A549 (cell line): ENCODE results near the gene PTH2. TPM values are rescaled to one million over a fixed set of nuclear protein-coding genes. Genes with fewer than 3 reads are reported as not detected.

Experiments used
- ATAC-seq, 2 experiments: fragments of 200-7000 bp in 1 of 2; fragments of >200 bp in 1 of 2; cut with Nextera tagmentation in 1 of 2; cut with Tn5 transposase in 1 of 2; 3 replicates each; pipeline versions ENCODE4 v1.8.0 to v1.9.1; 2018 to 2020; ENCODE audit warnings: mild to moderate bottlenecking in 1 of 2, moderate library complexity in 1 of 2
- CTCF ChIA-PET: fragments of 300-600 bp; sonication (Branson Sonifier 250); formaldehyde crosslinking; extraction: SDS; loops from one replicate; lab custom pipeline; 2021; ENCODE audit warnings: antibody characterized with exemption, inconsistent platforms; lab: Yijun Ruan, JAX
- POLR2A ChIA-PET: fragments of 350-600 bp; formaldehyde crosslinking; extraction: SDS; loops from one replicate; lab custom pipeline; 2021; ENCODE audit warnings: antibody characterized with exemption, inconsistent platforms; lab: Yijun Ruan, JAX
- DNase-seq, 2 experiments: peaks; one replicate each; pipeline versions ENCODE4 v3.0.0 to v3.0.0-alpha.2; 2011 to 2016; ENCODE audit warnings: low read depth in 1 of 2, low spot score in 1 of 2
- FAIRE-seq: peaks from 2 replicates; lab custom pipeline; 2011; peaks lifted over from hg19 to GRCh38; lab: Jason Lieb, UNC
- H3K27ac ChIP-seq, 2 experiments: fragments of >200 bp; sonication (Bioruptor Twin); formaldehyde crosslinking; 3 replicates each; pipeline ENCODE4 v1.5.1; 2016 to 2017
- H3K4me1 ChIP-seq: fragments of >200 bp; sonication (Bioruptor Twin); formaldehyde crosslinking; 3 replicates; pipeline ENCODE4 v1.6.1; 2016
- H3K4me2 ChIP-seq: fragments of >200 bp; sonication (Bioruptor Twin); formaldehyde crosslinking; 3 replicates; pipeline ENCODE4 v1.6.1; 2016
- H3K4me3 ChIP-seq: fragments of >200 bp; sonication (Bioruptor Twin); formaldehyde crosslinking; 3 replicates; pipeline ENCODE4 v1.5.1; 2016
- H3K9me3 ChIP-seq: fragments of >200 bp; sonication (Bioruptor Twin); formaldehyde crosslinking; 3 replicates; pipeline ENCODE4 v1.6.1; 2016
- CBX2 ChIP-seq: fragments of 200-600 bp; sonication (generic); IDR thresholded peaks from 2 replicates; pipeline ENCODE4 v1.6.1; 2016; ENCODE audit warnings: low read depth, mild to moderate bottlenecking, borderline replicate concordance
- CHD4 ChIP-seq: fragments of 200-600 bp; sonication (generic); IDR thresholded peaks from 2 replicates; pipeline ENCODE4 v1.6.1; 2016; ENCODE audit warnings: antibody characterized with exemption, mild to moderate bottlenecking, borderline replicate concordance
- EHF ChIP-seq: fragments of 250-450 bp; sonication (Bioruptor Pico); IDR thresholded peaks from 2 replicates; pipeline ENCODE4 v1.5.0; 2020; ENCODE audit warnings: mild to moderate bottlenecking
- GATA3 ChIP-seq: IDR thresholded peaks from 2 replicates; pipeline ENCODE4 v1.6.1; 2012; ENCODE audit warnings: borderline replicate concordance
- JUN ChIP-seq, 2 experiments: fragments of >200 bp; sonication (Bioruptor Twin); formaldehyde crosslinking; IDR thresholded peaks; 2 replicates in 1 of 2; 3 replicates in 1 of 2; pipeline ENCODE4 v1.6.1; 2016 to 2017
- PHF8 ChIP-seq: fragments of 200-600 bp; sonication (generic); IDR thresholded peaks from 2 replicates; pipeline ENCODE4 v1.6.1; 2016; ENCODE audit warnings: low read depth, mild to moderate bottlenecking, antibody characterized with exemption, moderate library complexity, borderline replicate concordance
- POLR2AphosphoS2 ChIP-seq: conservative IDR thresholded peaks from 2 replicates; pipeline ENCODE4 v1.6.1; 2012; ENCODE audit warnings: low read length, improper control_type of control experiment, inconsistent platforms
- RARB ChIP-seq: fragments of 250-450 bp; sonication (Bioruptor Pico); IDR thresholded peaks from 2 replicates; pipeline ENCODE4 v1.8.0; 2021; ENCODE audit warnings: mild to moderate bottlenecking, moderate library complexity
- RCOR1 ChIP-seq: fragments of 150-350 bp; IDR thresholded peaks from 2 replicates; pipeline ENCODE4 v1.6.1; 2014; ENCODE audit warnings: antibody characterized with exemption, low read length, low read depth
- REST ChIP-seq: fragments of 200-600 bp; sonication (generic); IDR thresholded peaks from 2 replicates; pipeline ENCODE4 v1.6.1; 2016; ENCODE audit warnings: antibody characterized with exemption, mild to moderate bottlenecking, moderate library complexity
- RNF2 ChIP-seq: fragments of 200-600 bp; sonication (generic); IDR thresholded peaks from 2 replicates; pipeline ENCODE4 v1.6.1; 2016; ENCODE audit warnings: low read depth, mild to moderate bottlenecking, antibody characterized with exemption, moderate library complexity, borderline replicate concordance
- SMC3 ChIP-seq: fragments of >200 bp; sonication (Bioruptor Twin); formaldehyde crosslinking; IDR thresholded peaks from 3 replicates; pipeline ENCODE4 v1.6.1; 2018; ENCODE audit warnings: inconsistent platforms
- SREBF2 ChIP-seq: fragments of 450-650 bp; IDR thresholded peaks from 2 replicates; pipeline ENCODE4 v1.6.1; 2014; ENCODE audit warnings: mild to moderate bottlenecking, moderate library complexity
- TP53 ChIP-seq: fragments of 250-450 bp; sonication (Bioruptor Pico); IDR thresholded peaks from 2 replicates; pipeline ENCODE4 v1.5.0; 2021; ENCODE audit warnings: mild to moderate bottlenecking, moderate library complexity
- ZFP36 ChIP-seq: fragments of 450-650 bp; IDR thresholded peaks from 2 replicates; pipeline ENCODE4 v1.6.1; 2014; ENCODE audit warnings: borderline replicate concordance; ENCODE audit not compliant: partially characterized antibody
- ZNF302 ChIP-seq: fragments of 250-450 bp; sonication (Bioruptor Pico); IDR thresholded peaks from 2 replicates; pipeline ENCODE4 v1.9.0; 2021; ENCODE audit warnings: inconsistent platforms, mild to moderate bottlenecking, moderate library complexity
- WGBS: methylation state at CpG from one replicate; pipeline ENCODE4 v1.1.6; 2017; ENCODE audit errors: missing lambda C conversion rate; 5-methylcytosine and 5-hydroxymethylcytosine counted together
- polyA plus RNA-seq, 4 experiments: library from polyadenylated mRNA; depleted of rRNA in 3 of 4; stranded (reverse); fragments of >200 nt; fragmentation: RNase III in 1 of 4; extraction: RNeasy Plus Mini Kit Qiagen cat#74134 plus additional on column Dnase treatment in 1 of 4; gene quantifications; 2 replicates in 3 of 4; 3 replicates in 1 of 4; pipeline ENCODE4 v1.2.3, GENCODE V29; 2011 to 2017
- TF ChIP-seq, protein P1 (sequence below): fragments of 250-450 bp; sonication (Bioruptor Pico); IDR thresholded peaks from 2 replicates; pipeline ENCODE4 v1.5.0; 2021; ENCODE audit warnings: mild to moderate bottlenecking, moderate library complexity, borderline replicate concordance
- TF ChIP-seq, protein P2 (sequence below): fragments of >200 bp; sonication (Bioruptor Twin); formaldehyde crosslinking; IDR thresholded peaks from 3 replicates; pipeline ENCODE4 v1.5.1; 2016
- TF ChIP-seq, protein P3 (sequence below): fragments of 450-650 bp; IDR thresholded peaks from 2 replicates; pipeline ENCODE4 v1.6.1; 2014; ENCODE audit warnings: antibody characterized with exemption

Gene PTH2
- polyA plus RNA-seq, 2 of the 4 experiments (the other 2 are of a cell fraction): not detected

DNA sequence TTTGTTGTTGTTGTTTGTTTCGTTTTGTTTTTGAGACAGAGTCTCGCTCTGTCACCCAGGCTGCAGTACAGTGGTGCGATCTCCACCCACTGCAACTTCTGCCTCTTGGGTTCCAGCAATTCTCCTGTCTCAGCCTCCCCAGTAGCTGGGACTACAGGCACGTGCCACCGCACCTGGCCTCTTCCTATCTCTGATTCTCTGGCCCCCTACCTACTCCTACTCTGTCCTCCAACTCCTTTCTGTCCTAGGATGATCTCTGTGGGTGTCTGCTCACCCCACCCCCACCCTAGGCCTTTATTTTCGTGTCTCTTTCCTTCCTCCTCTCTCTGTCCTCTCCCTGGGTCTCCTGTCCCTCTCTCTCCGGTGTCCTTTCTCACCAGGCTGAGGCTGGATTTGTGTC, 27.2 kb upstream of the PTH2 start:
- CTCF ChIA-PET: interaction anchor here (0.6 to 19.0 kb wide), 6 partner anchors 21 to 478 kb away, joined by 3 to 244 read pairs (median 48); partner anchors contain the start of genes FLT3LG, GFY and KASH5
- FAIRE-seq: no peak

GRCh38 chr19:49448432-49448786, 25.2 kb upstream of the PTH2 start:
- TF ChIP-seq REST (no peak), ZFP36 (peak; percentile 51)
- H3K4me1 ChIP-seq: peaks cover 10% of the 10 kb centered on the region
- no peak overlapping the region for H3K27ac ChIP-seq
- DNase-seq (no peak), FAIRE-seq (no peak), ATAC-seq (no peak)
- no peak overlapping the region for H3K4me2 ChIP-seq
- ChIA-PET CTCF (interaction anchor here (1.1 to 19.0 kb wide), 6 partner anchors 13 to 222 kb away, joined by 3 to 244 read pairs (median 10); partner anchors contain the start of genes FLT3LG and KASH5), POLR2A (no interaction called here)
- no peak overlapping the region for H3K4me3 ChIP-seq
- 96% methylated on average over 6 of the region's 6 CpGs for WGBS
- no peaks in the 10 kb centered on the region for H3K9me3 ChIP-seq

More for the DNA sequence above, 27.2 kb upstream of the PTH2 start:
- peaks cover 16% of the 10 kb centered on the region for H3K4me1 ChIP-seq
- POLR2A ChIA-PET: interaction anchor here (0.7 kb wide), 1 partner anchor 44 kb away, joined by 3 read pairs; no protein-coding TSS in a partner anchor
- TF ChIP-seq SREBF2 (no peak), PHF8 (no peak), GATA3 (no peak), CHD4 (no peak)
- TF ChIP-seq, protein P1, sequence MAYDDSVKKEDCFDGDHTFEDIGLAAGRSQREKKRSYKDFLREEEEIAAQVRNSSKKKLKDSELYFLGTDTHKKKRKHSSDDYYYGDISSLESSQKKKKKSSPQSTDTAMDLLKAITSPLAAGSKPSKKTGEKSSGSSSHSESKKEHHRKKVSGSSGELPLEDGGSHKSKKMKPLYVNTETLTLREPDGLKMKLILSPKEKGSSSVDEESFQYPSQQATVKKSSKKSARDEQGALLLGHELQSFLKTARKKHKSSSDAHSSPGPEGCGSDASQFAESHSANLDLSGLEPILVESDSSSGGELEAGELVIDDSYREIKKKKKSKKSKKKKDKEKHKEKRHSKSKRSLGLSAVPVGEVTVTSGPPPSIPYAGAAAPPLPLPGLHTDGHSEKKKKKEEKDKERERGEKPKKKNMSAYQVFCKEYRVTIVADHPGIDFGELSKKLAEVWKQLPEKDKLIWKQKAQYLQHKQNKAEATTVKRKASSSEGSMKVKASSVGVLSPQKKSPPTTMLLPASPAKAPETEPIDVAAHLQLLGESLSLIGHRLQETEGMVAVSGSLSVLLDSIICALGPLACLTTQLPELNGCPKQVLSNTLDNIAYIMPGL: no peak
- peak overlapping the region; percentile 72 for H3K4me3 ChIP-seq
- no peaks in the 10 kb centered on the region for H3K9me3 ChIP-seq
- ATAC-seq: no peak
- no peak for DNase-seq
- 90% methylated on average over 7 of the region's 7 CpGs for WGBS
- peak overlapping the region in 1 of 2 experiments; percentile 89; a peak in 3 of 6 replicates for H3K27ac ChIP-seq
- peak overlapping the region; percentile 73 for H3K4me2 ChIP-seq

DNA sequence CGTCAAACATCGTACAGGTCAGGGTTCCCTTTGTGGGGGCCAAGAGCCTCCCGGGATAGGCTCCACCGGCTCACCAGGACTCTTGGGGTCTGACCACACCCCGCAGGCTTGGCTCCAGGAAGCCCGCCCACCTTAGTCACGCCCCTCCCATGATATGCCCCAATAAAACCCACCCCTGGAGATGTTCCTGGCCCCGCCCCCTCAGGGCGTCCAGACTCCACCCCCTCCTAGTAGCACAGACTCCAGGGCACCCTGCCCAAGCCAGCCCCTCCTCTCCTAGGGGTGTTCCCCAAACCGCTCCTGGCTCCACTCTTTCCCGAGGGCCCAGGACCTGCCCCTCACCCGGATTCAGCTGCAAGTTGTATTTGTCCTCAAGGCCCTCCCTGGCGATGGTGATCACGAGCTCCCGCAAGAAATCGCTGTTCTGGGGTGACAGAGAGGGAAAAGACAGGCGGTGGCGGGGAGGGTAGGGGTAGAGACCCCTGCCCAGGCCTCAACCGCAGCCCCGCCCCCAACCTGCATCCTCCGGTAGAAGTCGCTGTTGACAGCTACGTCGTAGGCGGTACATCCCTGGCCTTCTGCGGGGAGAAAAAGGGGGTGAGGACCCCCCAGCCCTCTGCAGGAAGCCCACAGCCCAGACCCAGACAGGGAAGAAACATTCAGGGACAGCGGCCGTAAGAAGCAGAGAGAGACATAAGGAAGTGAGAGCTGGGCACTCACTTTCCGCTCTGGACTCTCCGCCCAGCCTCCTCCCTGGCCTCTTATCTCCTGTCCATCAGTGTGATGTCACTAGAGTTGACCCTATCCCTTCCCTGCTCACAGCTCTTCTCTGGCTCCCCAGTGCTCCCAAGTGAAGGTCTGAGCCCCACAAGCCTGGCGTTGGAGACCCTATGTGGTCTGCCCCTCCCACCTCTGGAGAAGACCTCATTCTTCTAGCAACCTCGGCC, 24.5 kb upstream of the PTH2 start:
- ChIA-PET POLR2A (no interaction called here), CTCF (interaction anchor here (1.1 to 19.0 kb wide), 7 partner anchors 26 to 222 kb away, joined by 3 to 244 read pairs (median 10); partner anchors contain the start of genes FLT3LG and KASH5)
- WGBS: 86% methylated on average over 30 of the region's 32 CpGs
- Histone ChIP-seq H3K4me3 (no peak overlapping the region), H3K4me2 (no peak overlapping the region), H3K9me3 (no peaks in the 10 kb centered on the region), H3K4me1 (peaks cover 10% of the 10 kb centered on the region), H3K27ac (no peak overlapping the region)
- ATAC-seq: no peak
- DNase-seq: peak in 1 of 2 experiments; percentile 68
- TF ChIP-seq, protein P2, sequence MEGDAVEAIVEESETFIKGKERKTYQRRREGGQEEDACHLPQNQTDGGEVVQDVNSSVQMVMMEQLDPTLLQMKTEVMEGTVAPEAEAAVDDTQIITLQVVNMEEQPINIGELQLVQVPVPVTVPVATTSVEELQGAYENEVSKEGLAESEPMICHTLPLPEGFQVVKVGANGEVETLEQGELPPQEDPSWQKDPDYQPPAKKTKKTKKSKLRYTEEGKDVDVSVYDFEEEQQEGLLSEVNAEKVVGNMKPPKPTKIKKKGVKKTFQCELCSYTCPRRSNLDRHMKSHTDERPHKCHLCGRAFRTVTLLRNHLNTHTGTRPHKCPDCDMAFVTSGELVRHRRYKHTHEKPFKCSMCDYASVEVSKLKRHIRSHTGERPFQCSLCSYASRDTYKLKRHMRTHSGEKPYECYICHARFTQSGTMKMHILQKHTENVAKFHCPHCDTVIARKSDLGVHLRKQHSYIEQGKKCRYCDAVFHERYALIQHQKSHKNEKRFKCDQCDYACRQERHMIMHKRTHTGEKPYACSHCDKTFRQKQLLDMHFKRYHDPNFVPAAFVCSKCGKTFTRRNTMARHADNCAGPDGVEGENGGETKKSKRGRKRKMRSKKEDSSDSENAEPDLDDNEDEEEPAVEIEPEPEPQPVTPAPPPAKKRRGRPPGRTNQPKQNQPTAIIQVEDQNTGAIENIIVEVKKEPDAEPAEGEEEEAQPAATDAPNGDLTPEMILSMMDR: no peak
- TF ChIP-seq RNF2 (no peak), TP53 (CRISPR knock-in tag) (no peak), JUN (IDR thresholded peaks at IDR 0.05) (no peak), ZNF302 (CRISPR knock-in tag) (no peak), RARB (no peak), EHF (CRISPR knock-in tag) (no peak), SMC3 (no peak), CBX2 (no peak), POLR2AphosphoS2 (no peak), RCOR1 (no peak)
- TF ChIP-seq, protein P3, sequence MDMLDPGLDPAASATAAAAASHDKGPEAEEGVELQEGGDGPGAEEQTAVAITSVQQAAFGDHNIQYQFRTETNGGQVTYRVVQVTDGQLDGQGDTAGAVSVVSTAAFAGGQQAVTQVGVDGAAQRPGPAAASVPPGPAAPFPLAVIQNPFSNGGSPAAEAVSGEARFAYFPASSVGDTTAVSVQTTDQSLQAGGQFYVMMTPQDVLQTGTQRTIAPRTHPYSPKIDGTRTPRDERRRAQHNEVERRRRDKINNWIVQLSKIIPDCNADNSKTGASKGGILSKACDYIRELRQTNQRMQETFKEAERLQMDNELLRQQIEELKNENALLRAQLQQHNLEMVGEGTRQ: no peak
- TF ChIP-seq, all 56 proteins: peak for 0
- FAIRE-seq: no peak
